ENCODE data around the gene ARF1.
A peak's percentile ranks its signal among the peaks of the same experiment; 100 is the strongest.

ARF1 gene

DNA sequence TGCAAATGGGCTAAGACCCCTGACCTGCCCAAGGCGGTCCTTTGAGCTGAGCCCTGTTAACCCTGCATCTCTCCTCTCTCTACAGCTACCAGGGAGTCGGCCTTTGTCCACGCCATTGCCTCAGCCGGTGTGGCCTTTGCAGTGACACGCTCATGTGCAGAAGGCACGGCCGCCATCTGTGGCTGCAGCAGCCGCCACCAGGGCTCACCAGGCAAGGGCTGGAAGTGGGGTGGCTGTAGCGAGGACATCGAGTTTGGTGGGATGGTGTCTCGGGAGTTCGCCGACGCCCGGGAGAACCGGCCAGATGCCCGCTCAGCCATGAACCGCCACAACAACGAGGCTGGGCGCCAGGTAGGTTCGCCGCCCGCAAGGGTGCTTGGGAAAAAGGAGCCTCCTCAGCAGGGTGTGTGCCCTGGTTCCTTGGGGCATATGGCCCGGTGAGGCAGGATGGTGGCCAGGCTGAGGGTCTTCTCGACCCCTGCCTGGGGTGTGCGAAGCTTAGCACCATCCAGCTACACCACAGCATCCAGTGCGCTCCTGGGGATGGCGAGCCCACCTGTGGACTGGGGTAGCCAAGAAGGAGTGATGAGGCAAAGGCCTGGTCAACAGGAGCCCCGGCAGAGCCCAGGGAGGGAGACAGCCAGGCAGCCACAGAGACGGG, 31.8 kb upstream of the ARF1 start:
- DNase-seq: no peak

DNA sequence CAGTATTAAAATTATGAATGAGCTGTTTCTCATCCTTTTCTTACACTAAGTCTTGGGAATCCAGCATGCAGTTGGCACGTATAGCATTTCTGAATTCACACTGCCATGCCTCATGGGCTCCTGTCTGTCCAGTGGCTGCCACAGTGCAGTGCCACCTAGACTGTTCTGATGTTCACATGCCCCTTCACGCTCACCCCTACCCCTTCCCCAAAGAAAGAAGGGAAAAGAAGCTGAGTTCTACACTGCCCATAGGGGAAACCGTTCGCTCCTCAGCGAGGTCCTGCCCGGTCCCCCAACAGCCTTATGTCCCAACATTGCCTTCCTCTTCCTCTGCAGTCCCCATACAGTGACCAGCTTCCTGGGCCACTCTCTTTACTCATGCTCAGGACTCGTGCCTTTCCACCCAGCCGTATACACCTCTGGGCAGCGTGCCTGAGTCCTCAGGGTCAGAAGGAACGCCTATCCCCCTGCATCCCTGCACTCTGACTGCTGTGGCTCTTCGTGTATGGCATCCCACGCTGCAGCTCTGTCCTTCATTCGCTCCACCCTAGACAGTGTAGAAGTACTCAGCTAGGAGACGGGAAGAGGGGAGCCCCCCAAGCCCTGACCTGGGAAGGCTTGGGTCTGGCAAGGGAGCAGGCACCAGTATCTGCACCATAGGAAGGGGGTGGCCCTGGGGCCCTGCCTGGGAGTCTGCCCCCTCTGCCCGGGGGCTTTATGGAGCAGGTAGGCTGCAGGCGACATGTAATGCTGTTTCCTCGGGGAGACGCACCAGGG, 24.1 kb upstream of the ARF1 start:
- no peak for DNase-seq

DNA sequence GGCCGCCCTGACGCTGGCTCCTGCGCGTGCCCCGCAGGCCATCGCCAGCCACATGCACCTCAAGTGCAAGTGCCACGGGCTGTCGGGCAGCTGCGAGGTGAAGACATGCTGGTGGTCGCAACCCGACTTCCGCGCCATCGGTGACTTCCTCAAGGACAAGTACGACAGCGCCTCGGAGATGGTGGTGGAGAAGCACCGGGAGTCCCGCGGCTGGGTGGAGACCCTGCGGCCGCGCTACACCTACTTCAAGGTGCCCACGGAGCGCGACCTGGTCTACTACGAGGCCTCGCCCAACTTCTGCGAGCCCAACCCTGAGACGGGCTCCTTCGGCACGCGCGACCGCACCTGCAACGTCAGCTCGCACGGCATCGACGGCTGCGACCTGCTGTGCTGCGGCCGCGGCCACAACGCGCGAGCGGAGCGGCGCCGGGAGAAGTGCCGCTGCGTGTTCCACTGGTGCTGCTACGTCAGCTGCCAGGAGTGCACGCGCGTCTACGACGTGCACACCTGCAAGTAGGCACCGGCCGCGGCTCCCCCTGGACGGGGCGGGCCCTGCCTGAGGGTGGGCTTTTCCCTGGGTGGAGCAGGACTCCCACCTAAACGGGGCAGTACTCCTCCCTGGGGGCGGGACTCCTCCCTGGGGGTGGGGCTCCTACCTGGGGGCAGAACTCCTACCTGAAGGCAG, 23.4 kb upstream of the ARF1 start:
- peak; percentile 89 for DNase-seq

DNA sequence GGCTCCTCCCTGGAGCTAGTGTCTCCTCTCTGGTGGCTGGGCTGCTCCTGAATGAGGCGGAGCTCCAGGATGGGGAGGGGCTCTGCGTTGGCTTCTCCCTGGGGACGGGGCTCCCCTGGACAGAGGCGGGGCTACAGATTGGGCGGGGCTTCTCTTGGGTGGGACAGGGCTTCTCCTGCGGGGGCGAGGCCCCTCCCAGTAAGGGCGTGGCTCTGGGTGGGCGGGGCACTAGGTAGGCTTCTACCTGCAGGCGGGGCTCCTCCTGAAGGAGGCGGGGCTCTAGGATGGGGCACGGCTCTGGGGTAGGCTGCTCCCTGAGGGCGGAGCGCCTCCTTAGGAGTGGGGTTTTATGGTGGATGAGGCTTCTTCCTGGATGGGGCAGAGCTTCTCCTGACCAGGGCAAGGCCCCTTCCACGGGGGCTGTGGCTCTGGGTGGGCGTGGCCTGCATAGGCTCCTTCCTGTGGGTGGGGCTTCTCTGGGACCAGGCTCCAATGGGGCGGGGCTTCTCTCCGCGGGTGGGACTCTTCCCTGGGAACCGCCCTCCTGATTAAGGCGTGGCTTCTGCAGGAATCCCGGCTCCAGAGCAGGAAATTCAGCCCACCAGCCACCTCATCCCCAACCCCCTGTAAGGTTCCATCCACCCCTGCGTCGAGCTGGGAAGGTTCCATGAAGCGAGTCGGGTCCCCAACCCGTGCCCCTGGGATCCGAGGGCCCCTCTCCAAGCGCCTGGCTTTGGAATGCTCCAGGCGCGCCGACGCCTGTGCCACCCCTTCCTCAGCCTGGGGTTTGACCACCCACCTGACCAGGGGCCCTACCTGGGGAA, 22.7 kb upstream of the ARF1 start:
- peak; percentile 90 for DNase-seq

DNA sequence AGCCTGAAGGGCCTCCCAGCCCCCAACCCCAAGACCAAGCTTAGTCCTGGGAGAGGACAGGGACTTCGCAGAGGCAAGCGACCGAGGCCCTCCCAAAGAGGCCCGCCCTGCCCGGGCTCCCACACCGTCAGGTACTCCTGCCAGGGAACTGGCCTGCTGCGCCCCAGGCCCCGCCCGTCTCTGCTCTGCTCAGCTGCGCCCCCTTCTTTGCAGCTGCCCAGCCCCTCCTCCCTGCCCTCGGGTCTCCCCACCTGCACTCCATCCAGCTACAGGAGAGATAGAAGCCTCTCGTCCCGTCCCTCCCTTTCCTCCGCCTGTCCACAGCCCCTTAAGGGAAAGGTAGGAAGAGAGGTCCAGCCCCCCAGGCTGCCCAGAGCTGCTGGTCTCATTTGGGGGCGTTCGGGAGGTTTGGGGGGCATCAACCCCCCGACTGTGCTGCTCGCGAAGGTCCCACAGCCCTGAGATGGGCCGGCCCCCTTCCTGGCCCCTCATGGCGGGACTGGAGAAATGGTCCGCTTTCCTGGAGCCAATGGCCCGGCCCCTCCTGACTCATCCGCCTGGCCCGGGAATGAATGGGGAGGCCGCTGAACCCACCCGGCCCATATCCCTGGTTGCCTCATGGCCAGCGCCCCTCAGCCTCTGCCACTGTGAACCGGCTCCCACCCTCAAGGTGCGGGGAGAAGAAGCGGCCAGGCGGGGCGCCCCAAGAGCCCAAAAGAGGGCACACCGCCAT, 21.9 kb upstream of the ARF1 start:
- DNase-seq: no peak

DNA sequence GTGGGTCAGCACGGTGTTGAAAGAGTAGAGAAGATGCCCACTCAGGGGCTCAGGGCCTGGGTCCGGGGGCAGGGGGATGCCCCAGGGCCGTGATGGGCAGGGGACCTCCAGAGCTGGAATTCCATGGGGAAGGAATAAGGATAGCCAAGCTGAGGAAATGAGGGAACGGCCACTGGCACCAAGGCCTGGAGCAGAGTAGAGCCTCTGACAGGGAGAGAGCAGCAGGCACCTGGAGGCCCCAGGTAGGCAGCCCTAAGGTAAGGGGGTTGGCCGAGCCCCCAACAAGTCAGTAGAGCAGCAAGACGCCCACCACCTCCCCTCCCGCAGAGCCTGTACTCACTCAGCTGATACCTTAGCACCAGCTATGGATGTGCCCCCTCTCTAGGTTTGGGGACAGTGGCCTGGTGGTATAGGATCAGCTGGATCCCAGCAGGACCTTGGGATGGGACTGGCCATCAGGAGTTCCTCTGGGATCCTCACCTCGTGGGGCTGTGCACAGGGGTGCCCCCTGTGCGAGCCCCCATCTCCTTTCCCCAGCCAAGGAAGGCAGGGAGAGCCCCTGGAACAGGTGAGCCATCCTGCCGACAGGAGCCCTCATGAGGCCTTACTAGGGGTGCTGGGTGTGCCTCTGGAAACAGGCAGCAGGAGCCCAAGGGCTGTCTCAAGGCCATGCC, 21.0 kb upstream of the ARF1 start:
- no peak for DNase-seq

DNA sequence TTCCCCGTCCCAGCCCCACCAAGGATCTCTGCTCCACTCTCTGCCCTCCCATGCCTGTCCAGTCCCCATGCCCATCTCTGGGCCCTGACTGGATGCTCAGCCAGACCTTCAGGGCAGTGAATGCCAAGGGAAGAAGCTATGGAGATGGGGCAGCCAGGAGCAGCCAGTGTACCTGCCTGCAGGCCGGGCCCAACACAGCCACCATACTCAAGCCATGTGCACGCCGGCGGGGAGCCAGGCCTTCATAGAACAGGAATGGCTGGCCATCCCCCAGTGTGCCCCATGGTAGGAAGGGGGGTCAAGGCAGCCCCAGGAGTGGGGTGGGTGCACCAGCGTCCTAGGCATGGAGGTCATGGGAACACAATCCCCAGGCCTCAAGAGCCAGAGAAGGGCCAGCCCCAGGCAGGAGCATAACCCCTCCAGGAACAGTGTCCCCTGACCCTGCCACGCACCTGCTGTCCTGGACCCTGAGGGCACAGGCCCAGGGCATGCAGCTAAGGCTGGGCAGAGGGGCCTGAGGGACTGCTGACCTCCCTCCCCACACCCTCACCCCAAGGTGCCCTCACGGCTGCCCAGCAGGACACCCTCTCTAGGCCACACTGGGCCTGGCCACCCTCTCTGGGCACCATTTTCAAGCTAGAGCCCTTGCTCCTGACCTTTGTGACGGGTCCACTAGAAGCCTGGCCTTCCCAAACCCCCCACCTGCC, 20.3 kb upstream of the ARF1 start:
- DNase-seq: no peak

DNA sequence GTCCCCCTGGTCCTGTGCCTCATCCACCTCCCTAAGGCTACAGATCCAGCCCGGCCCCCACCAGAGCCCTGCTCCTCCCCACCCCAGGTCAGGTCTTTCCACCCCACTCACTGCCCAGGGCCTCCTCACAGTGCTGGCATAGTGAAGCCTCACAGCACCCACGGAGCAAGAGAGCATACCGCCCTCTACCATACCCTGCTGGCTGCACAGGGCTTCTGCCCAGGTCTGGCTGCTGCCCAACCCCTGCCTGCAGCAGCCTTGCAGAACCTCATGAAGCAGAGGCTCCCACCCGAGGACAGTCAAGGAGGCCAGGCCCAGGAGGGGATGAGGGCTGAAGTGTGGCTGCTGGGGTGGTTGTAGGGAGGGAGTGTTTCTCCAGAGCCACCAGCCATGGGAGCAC, 19.7 kb upstream of the ARF1 start:
- DNase-seq: no peak

DNA sequence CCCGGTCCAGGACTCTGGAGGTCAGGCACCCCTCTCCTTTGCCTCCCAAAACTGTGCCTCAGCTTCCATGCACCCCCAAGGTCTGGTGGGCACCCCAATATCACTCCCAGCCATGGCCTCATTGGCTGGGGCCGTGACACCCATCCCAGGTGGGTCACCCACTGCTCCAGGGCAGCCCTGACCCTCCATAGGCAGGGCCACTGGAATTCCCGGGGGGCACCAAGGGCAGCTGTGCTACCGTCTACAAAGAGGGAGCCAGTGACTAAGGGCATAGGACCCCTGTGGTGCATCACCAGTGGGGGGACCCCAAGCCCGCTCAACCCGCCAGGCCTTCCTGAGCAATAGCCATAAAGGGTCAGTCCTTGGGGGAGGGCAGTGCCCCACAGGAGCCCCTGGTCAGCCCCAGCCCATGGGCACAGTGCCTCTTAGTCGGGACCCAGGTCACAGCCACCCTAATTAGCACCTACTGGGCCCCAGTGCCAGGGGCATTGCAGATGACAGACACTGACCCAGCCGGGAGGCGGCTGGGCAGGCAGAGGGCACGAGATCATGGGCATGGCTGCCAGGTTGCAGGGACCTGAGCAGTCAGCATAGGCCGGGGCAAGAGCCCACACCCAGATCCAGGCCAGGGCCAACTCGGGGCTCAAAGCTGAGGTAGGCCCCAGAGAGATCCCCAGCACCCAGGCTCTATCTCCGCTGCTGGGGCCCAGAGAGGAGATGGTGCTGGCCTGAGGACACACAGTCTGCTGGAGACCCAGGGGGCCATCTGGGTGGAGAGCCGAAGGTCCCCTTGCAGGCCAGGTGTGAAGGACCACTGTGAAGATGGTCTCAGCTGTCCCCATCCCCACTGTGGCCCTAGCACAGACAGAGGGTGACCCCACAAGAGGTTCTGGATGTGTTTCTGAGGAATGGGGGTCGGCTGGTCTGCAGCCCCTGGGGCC, 19.0 kb upstream of the ARF1 start:
- no peak for DNase-seq

DNA sequence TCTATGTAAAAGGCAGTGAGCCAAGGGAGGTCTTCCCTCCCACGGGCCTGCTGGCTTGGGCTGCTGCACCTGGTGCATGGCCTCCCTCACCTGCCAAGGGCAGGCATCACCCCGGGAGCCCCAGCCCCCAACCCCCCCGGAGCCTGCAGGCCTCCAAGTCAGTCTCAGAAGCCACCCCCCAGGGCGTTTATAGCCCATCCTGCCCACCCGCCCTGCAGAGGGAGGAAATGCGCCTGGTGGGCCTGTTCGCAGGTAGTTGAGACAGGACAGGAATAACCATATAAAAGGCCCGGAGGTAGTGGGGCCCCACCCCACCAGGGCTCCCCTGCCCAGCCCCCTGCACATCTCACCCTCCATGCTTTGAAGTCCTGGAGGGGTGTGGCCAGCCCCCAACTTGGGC, 18.2 kb upstream of the ARF1 start:
- DNase-seq: no peak

DNA sequence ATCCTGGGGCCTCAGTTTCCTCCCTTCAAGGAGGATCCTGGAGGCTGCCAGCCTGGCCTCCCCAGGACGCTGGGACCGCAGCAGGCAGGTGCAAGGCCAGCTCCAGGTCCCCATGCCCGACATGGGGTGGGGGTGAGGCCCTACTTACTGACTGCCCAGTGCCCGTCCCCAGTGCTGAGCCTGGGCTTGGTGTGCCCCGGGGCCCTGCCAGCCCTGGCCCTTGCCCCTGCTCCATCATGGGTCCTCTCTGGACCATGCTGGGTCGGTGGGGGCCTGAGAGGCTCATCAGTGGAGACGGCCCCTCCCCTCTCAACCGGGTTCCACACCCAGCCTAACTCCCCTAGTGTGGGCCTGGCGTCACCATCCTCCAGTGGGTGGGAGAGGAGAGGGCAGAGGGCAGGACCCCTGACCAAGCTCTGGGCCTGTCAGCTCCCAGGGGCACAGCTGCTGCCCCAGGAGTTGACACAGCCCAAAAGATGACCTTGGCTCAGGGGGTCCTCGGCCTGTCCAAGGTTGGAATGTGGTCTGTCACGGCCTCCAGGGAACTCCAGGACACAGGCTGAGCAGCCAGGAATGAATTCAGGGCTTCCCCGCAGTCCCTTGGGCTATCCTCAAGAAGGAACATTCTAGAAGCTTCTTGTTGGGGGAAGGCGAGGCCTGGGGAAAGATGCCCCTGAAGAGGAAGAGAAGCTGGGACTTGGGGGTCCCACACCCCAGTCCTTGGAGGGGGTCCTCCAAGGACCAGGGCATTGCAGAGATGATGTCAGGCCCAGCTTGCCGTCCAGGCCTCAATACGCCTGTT, 17.6 kb upstream of the ARF1 start:
- no peak for DNase-seq

DNA sequence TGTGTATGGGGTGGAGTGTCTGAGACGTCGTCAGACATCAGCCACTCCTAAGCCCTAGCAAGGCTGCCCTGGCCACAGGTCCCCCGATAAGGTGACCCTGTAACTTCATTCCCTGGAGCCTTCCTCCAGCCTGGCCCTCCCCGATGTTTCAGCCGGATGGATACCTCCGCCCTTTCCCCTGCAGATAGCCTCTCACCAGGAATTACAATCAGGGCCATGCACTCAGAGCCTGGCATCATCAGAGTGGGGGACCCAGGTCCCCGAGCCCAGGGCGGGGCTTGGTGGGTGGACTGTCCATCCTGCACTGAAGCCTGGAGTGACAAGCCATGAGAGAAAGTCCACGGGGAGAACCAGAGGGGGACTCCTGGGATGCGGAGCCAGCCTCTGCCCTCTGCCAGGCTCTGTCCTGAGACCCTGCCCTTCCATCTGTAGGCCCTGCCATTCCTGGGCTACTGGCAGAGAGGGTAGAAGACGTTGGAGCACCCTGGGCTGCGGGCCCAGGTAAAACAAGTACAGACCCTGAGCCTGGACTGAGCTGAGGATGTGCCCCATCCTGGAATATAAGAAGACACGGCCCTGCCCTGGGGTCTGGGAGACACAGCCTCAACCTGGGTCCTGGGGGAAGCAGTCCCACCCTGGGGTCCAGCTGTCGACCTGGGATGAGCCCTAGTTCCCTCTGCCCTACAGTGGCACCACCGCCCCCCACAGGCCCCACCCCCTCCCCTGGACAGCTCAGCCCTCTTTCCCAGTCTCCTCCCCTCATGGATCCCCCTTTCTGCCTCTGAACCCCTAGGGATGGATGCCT, 16.8 kb upstream of the ARF1 start:
- no peak for DNase-seq

DNA sequence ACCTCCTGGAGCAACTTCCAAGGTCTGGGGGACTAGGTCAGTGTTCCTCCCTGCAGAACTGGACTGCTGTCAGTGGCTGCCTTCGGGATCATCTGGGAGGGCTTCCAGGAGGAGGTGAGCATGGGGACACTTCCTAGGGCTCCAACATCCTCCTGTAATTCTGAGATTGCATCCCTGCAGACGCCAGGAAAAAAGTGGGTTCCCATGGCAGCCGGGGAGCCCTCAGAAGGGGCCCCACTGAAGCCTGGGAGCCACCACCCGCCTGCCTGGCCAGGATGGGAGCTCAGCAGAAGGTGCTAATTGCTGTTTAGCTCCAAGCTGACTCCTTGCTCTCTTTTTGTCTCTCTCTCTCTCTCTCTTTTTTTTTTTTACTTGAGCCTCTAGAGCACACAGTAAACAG, 16.1 kb upstream of the ARF1 start:
- DNase-seq: no peak

DNA sequence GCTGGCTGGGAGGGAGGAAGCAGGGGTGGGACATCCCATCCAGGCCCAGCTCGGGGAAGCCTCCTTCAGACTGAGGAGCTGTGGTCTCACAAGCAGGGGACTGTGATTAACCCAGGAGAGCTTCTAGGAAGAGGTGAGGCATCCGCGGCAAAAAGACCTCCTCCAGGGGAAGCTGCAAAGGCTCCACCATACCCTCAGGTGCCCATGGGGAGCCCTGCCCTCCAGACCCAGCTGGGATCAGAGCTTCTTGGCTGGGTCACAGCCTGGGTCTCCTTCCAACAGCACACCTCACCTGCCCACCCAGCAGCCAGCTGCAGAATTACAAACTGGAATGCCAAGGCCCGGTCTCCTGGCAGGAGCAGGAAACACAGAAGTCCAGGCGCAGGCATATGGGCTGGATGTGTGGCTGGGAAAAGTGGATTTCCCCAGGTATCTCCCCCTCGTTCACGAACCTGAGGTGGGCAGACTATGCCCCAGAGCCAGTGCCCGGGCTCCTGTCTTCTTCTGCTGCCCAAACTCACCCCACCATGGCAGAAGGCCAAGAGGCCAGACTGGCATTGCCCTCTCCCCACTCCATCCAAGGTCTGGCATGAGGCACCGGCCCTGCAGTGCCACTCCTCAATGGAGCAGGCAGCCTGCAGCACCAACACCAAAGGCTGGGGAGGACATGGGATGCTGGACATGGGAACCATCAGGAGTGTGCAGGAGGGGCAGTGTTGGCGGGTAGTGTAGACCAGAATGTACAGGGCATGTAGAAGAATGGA, 15.4 kb upstream of the ARF1 start:
- no peak for DNase-seq

DNA sequence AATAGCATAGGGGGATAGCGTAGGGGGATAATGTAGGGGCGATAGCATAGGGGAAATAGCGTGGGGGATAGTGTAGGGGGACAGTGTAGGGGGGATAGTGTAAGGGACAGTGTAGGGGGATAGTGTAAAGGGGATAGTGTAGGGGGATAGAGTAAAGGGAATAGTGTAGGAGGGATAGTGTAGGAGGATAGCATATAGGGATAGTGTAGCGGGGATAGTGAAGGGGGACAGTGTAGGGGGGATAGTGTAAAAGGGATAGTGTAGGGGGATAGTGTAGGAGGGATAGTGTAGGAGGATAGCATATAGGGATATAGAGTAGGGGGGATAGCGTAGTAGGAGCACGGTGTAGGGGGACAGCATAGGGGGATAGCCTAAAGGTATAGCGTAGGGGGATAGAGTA, 14.1 kb upstream of the ARF1 start:
- DNase-seq: no peak

DNA sequence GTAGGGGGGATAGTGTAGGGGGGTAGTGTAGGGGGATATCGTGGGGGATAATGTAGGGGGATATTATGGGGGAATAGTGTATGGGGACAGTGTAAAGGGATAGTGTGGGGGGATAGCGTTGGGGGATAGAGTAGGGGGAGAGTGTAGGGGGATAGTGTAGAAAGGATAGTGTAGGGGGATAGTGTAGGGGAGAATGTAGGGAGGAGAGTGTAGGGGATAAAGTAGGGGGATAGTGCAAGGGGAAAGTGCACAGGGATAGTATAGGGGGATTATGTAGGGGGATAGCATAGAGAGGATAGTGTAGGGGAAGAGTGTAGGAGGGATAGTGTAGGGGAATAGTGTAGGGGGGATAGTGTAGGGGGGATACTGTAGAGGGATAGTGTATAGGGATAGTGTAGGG, 12.3 kb upstream of the ARF1 start:
- no peak for DNase-seq

DNA sequence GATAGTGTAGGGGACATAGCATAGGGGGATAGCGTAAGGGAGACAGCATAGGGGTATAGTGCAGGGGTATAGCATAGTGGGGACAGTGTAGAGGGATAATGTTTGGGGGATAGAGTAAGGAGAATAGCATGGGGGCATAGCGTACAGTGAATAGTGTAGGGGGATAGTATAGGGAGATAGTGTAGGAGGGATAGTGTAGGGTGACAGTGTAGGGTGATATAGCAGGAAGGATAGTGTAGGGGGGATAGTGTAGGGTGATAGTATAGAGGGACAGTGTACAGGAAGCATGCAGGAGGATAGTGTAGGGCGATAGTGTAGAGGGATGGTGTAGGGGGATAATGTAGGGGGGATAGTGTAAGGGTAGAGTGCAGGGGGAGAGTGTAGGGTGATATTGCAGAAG, 11.7 kb upstream of the ARF1 start:
- no peak for DNase-seq

All from NCI-H1436 treated with DMSO at 0.1 percent for 48 hours (cell line).